IPS-18a (cell line): Measurements from ENCODE around the gene SPATA9.
"Not testable (repeated sequence)": the region's sequence is repeated elsewhere in the genome, so short reads cannot be mapped to it uniquely, and the experiment has no call there.

Experiments used
- H3K27ac ChIP-seq: one replicate; pipeline ENCODE4 v1.5.1; 2013; ENCODE audit warnings: low read length
- H3K27me3 ChIP-seq: one replicate; pipeline ENCODE4 v1.6.1; 2013; ENCODE audit warnings: mild to moderate bottlenecking, low read length; ENCODE audit not compliant: control insufficient read depth, insufficient read depth
- H3K36me3 ChIP-seq: one replicate; pipeline ENCODE4 v1.6.1; 2013; ENCODE audit warnings: low read depth, low read length; ENCODE audit not compliant: control insufficient read depth
- H3K4me1 ChIP-seq: one replicate; pipeline ENCODE4 v1.6.1; 2013; ENCODE audit warnings: low read depth, low read length; ENCODE audit not compliant: control insufficient read depth
- H3K4me3 ChIP-seq: one replicate; pipeline ENCODE4 v1.5.1; 2013; ENCODE audit warnings: low read length
- H3K9ac ChIP-seq: one replicate; pipeline ENCODE4 v1.6.1; 2013; ENCODE audit warnings: mild to moderate bottlenecking, low read length, moderate library complexity
- H3K9me3 ChIP-seq: one replicate; pipeline ENCODE4 v1.6.1; 2013; ENCODE audit warnings: low read depth, low read length; ENCODE audit not compliant: control insufficient read depth

SPATA9 gene

GRCh38 chr5:95647886-95648860 is 34.6 kb downstream of the SPATA9 start:
- peaks cover 4% of the 10 kb centered on the region for H3K4me1 ChIP-seq

GRCh38 chr5:95646569-95647431 is 36.0 kb downstream of the SPATA9 start, which contains the start of gene RFESD:
Gene RFESD, plus strand, starts transcription at chr5:95646777. Its CDS starts 5,495 bp downstream, at chr5:95652272.
- Histone ChIP-seq H3K4me1 (peaks cover 4% of the 10 kb centered on the region), H3K36me3 (no peaks in the 10 kb centered on the region), H3K27ac (no peak within 1 kb of the TSS), H3K9ac (peak within 1 kb of the TSS; percentile 47), H3K9me3 (no peaks in the 10 kb centered on the region), H3K27me3 (no peaks in the 10 kb centered on the region), H3K4me3 (peak within 1 kb of the TSS; percentile 62)

More at GRCh38 chr5:95647886-95648860, 34.6 kb downstream of the SPATA9 start:
- no peak overlapping the region for H3K27ac ChIP-seq
- H3K9ac ChIP-seq, result no peak overlapping the region
- no peaks in the 10 kb centered on the region for H3K36me3 ChIP-seq
- H3K27me3 ChIP-seq, result no peaks in the 10 kb centered on the region
- H3K9me3 ChIP-seq, result no peaks in the 10 kb centered on the region
- no peak overlapping the region for H3K4me3 ChIP-seq

- H3K36me3 ChIP-seq, H3K27me3 ChIP-seq, H3K4me3 ChIP-seq, H3K9me3 ChIP-seq, H3K27ac ChIP-seq, H3K4me1 ChIP-seq, H3K9ac ChIP-seq: not testable (repeated sequence)
Observed at GRCh38 chr5:95646226-95646568, 36.6 kb downstream of the SPATA9 start.

GRCh38 chr5:95644351-95645042 is 38.3 kb downstream of the SPATA9 start:
- Histone ChIP-seq H3K4me3 (no peak overlapping the region), H3K27me3 (no peaks in the 10 kb centered on the region), H3K36me3 (no peaks in the 10 kb centered on the region), H3K9ac (no peak overlapping the region), H3K27ac (no peak overlapping the region), H3K9me3 (no peaks in the 10 kb centered on the region), H3K4me1 (peaks cover 4% of the 10 kb centered on the region)

GRCh38 chr5:95643152-95643551 is 39.6 kb downstream of the SPATA9 start:
- Histone ChIP-seq H3K4me3 (no peak overlapping the region), H3K9me3 (no peaks in the 10 kb centered on the region), H3K9ac (no peak overlapping the region), H3K4me1 (peaks cover 4% of the 10 kb centered on the region), H3K36me3 (no peaks in the 10 kb centered on the region), H3K27me3 (no peaks in the 10 kb centered on the region), H3K27ac (no peak overlapping the region)

GRCh38 chr5:95641741-95642220 is 41.0 kb downstream of the SPATA9 start:
- no peaks in the 10 kb centered on the region for H3K9me3 ChIP-seq
- H3K4me1 ChIP-seq, result no peaks in the 10 kb centered on the region
- H3K4me3 ChIP-seq, result no peak overlapping the region
- no peaks in the 10 kb centered on the region for H3K27me3 ChIP-seq
- H3K36me3 ChIP-seq, result no peaks in the 10 kb centered on the region
- no peak overlapping the region for H3K9ac ChIP-seq
- H3K27ac ChIP-seq, result no peak overlapping the region

- H3K9ac ChIP-seq, result no peak overlapping the region
- H3K9me3 ChIP-seq, result no peaks in the 10 kb centered on the region
- H3K27ac ChIP-seq, result no peak overlapping the region
- H3K4me1 ChIP-seq, result no peaks in the 10 kb centered on the region
- H3K4me3 ChIP-seq, result no peak overlapping the region
- no peaks in the 10 kb centered on the region for H3K27me3 ChIP-seq
- H3K36me3 ChIP-seq, result no peaks in the 10 kb centered on the region
Observed at GRCh38 chr5:95638632-95639031, 44.2 kb downstream of the SPATA9 start.

GRCh38 chr5:95634081-95634480 is 48.7 kb downstream of the SPATA9 start:
- Histone ChIP-seq H3K4me3 (no peak overlapping the region), H3K27ac (no peak overlapping the region), H3K4me1 (no peaks in the 10 kb centered on the region), H3K9ac (no peak overlapping the region), H3K27me3 (no peaks in the 10 kb centered on the region), H3K9me3 (peaks cover 4% of the 10 kb centered on the region), H3K36me3 (no peaks in the 10 kb centered on the region)

- H3K4me3 ChIP-seq, result no peak overlapping the region
- no peak overlapping the region for H3K27ac ChIP-seq
- peaks cover 7% of the 10 kb centered on the region for H3K9me3 ChIP-seq
- H3K9ac ChIP-seq, result no peak overlapping the region
- no peaks in the 10 kb centered on the region for H3K36me3 ChIP-seq
- no peaks in the 10 kb centered on the region for H3K4me1 ChIP-seq
- H3K27me3 ChIP-seq, result no peaks in the 10 kb centered on the region
Observed at GRCh38 chr5:95633671-95634070, 49.1 kb downstream of the SPATA9 start.

GRCh38 chr5:95632942-95633341 is 49.8 kb downstream of the SPATA9 start:
- not testable (repeated sequence) for H3K36me3 ChIP-seq, H3K27ac ChIP-seq, H3K27me3 ChIP-seq, H3K9ac ChIP-seq, H3K4me3 ChIP-seq, H3K4me1 ChIP-seq
- peaks cover 13% of the 10 kb centered on the region for H3K9me3 ChIP-seq
